ENCODE measurements around the gene PIGZ. TPM values are rescaled to one million over a fixed set of nuclear protein-coding genes. Genes with fewer than 3 reads are reported as not detected.

PIGZ gene
- total RNA-seq, 1 experiment from 2014 or later: 1.4 TPM

DNA sequence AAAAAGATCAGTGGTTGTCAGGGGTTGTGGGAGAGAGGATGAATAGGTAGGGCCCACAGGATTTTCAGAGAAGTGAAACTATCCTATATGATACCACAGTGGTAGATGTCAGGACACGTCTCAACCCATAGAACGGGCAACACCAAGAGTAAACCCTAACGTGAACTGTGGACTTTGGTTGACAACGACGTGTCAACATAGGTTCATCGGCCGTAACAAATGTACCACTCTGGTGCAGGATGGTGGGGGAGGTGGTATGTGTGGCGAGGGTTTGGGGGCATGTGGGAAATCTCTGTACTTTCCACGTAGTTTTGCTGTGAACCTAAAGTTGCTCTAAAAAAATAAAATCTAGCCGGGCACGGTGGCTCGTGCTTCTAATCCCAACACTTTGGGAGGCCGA is 13.0 kb upstream of the PIGZ start:
- Histone ChIP-seq H3K9me3 (ENCODE audit: control insufficient read depth in 1 of 2, insufficient read depth in 1 of 2, low read depth in 1 of 2, low read length in 2 of 2) (peaks cover 3 to 5% of the 10 kb centered on the region in 2 experiments; a peak in 1 of 4 replicates), H3K4me3 (replicated peaks in 1 of 2; ENCODE audit: low read depth in 1 of 2, low read length in 2 of 2) (no peak overlapping the region), H3K79me2 (ENCODE audit: insufficient read depth, low read length) (no peaks in the 10 kb centered on the region), H3K36me3 (ENCODE audit: control insufficient read depth in 1 of 2, insufficient read depth in 2 of 2, low read length in 2 of 2) (no peaks in the 10 kb centered on the region), H3K9me2 (ENCODE audit: insufficient read depth) (no peaks in the 10 kb centered on the region), H2AFZ (ENCODE audit: low read depth, low read length, poor library complexity, severe bottlenecking) (no peak overlapping the region), H3K27me3 (ENCODE audit: insufficient read depth, low read length) (no peaks in the 10 kb centered on the region), H3K9ac (ENCODE audit: low read length) (no peak overlapping the region), H4K20me1 (ENCODE audit: insufficient read depth) (no peaks in the 10 kb centered on the region), H3K4me1 (ENCODE audit: control insufficient read depth in 1 of 2, insufficient read depth in 2 of 2, low read length in 2 of 2) (peaks cover 0 to 8% of the 10 kb centered on the region in 2 experiments; a peak in 1 of 4 replicates), H3K27ac (ENCODE audit: low read depth, low read length) (no peak overlapping the region), H3K4me2 (ENCODE audit: low read length) (no peak overlapping the region)
- no peak for TF ChIP-seq EZH2phosphoT487 (IDR thresholded peaks at IDR 0.05; ENCODE audit: borderline replicate concordance)
- TF ChIP-seq SIN3A (IDR thresholded peaks at IDR 0.05; ENCODE audit: low read depth): no peak
- TF ChIP-seq POLR2A (IDR thresholded peaks at IDR 0.05; ENCODE audit: borderline replicate concordance, extremely low read depth, insufficient read depth, insufficient read length): no peak
- TF ChIP-seq CBX3 (IDR thresholded peaks at IDR 0.05; ENCODE audit: low read depth): no peak
- TF ChIP-seq, protein P1, sequence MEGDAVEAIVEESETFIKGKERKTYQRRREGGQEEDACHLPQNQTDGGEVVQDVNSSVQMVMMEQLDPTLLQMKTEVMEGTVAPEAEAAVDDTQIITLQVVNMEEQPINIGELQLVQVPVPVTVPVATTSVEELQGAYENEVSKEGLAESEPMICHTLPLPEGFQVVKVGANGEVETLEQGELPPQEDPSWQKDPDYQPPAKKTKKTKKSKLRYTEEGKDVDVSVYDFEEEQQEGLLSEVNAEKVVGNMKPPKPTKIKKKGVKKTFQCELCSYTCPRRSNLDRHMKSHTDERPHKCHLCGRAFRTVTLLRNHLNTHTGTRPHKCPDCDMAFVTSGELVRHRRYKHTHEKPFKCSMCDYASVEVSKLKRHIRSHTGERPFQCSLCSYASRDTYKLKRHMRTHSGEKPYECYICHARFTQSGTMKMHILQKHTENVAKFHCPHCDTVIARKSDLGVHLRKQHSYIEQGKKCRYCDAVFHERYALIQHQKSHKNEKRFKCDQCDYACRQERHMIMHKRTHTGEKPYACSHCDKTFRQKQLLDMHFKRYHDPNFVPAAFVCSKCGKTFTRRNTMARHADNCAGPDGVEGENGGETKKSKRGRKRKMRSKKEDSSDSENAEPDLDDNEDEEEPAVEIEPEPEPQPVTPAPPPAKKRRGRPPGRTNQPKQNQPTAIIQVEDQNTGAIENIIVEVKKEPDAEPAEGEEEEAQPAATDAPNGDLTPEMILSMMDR (IDR thresholded peaks at IDR 0.05 in 2 of 3, conservative IDR thresholded peaks at IDR 0.05 in 1 of 3; ENCODE audit: borderline replicate concordance in 1 of 3, insufficient read depth in 1 of 3, low read depth in 2 of 3, low read length in 2 of 3): no peak
- TF ChIP-seq, protein P2, sequence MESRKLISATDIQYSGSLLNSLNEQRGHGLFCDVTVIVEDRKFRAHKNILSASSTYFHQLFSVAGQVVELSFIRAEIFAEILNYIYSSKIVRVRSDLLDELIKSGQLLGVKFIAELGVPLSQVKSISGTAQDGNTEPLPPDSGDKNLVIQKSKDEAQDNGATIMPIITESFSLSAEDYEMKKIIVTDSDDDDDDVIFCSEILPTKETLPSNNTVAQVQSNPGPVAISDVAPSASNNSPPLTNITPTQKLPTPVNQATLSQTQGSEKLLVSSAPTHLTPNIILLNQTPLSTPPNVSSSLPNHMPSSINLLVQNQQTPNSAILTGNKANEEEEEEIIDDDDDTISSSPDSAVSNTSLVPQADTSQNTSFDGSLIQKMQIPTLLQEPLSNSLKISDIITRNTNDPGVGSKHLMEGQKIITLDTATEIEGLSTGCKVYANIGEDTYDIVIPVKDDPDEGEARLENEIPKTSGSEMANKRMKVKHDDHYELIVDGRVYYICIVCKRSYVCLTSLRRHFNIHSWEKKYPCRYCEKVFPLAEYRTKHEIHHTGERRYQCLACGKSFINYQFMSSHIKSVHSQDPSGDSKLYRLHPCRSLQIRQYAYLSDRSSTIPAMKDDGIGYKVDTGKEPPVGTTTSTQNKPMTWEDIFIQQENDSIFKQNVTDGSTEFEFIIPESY (IDR thresholded peaks at IDR 0.05; ENCODE audit: extremely low read depth, insufficient replicate concordance, low read length): no peak
- TF ChIP-seq ZNF274 (IDR thresholded peaks at IDR 0.05; ENCODE audit: low read depth, low read length): no peak
- no peak for TF ChIP-seq MAX (IDR thresholded peaks at IDR 0.05)
- TF ChIP-seq CEBPB (IDR thresholded peaks at IDR 0.05; ENCODE audit: low read depth): no peak
- TF ChIP-seq SP1 (IDR thresholded peaks at IDR 0.05; ENCODE audit: low read depth): no peak
- TF ChIP-seq FOSL1 (IDR thresholded peaks at IDR 0.05; ENCODE audit: low read depth): no peak
- no peak for TF ChIP-seq RAD21 (IDR thresholded peaks at IDR 0.05; ENCODE audit: low read depth)
- no peak for TF ChIP-seq SRF (IDR thresholded peaks at IDR 0.05; ENCODE audit: low read depth)
- no peak for TF ChIP-seq POLR2AphosphoS5 (IDR thresholded peaks at IDR 0.05; ENCODE audit: low read depth, low read length)
- no peak for TF ChIP-seq EGR1 (IDR thresholded peaks at IDR 0.05; ENCODE audit: low read depth)
- TF ChIP-seq, protein P3, sequence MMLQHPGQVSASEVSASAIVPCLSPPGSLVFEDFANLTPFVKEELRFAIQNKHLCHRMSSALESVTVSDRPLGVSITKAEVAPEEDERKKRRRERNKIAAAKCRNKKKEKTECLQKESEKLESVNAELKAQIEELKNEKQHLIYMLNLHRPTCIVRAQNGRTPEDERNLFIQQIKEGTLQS (IDR thresholded peaks at IDR 0.05): no peak
- TF ChIP-seq YY1 (IDR thresholded peaks at IDR 0.05; ENCODE audit: extremely low read depth, insufficient replicate concordance, low read depth, low read length): no peak
- no TSS peak for BruUV-seq (replicated peaks)
- ChIA-PET RAD21 (ENCODE audit: low non-redundant PET in 1 of 2, low total read pairs in 2 of 2, uncharacterized antibody in 2 of 2, unreplicated experiment in 2 of 2) (no interaction called here), POLR2A (no interaction called here), CTCF (no interaction called here)
- DNase-seq (ENCODE audit: low read depth, low spot score): no peak
- no peak for ATAC-seq
- intact Hi-C loops (cut with micrococcal nuclease): no loop called here

Measured in HCT116 (cell line).